Measurements from ENCODE around the gene SYTL3. TPM values are rescaled to one million over a fixed set of nuclear protein-coding genes. Genes with fewer than 3 reads are reported as not detected.

The SYTL3 gene
- total and polyA plus RNA-seq, 10 of the 15 experiments (the other 5 are each of a cell fraction or from before 2014, with no cell fraction given) = 3.3 to 12.1 (median 6.9) TPM

- TF ChIP-seq ZBTB4 (CRISPR knock-in tag; IDR thresholded peaks at IDR 0.05) = no peak
- no peak for TF ChIP-seq ZZZ3 (IDR thresholded peaks at IDR 0.05; ENCODE audit: control insufficient read depth, insufficient read length, low read depth)
- no peak for TF ChIP-seq BMI1 (IDR thresholded peaks at IDR 0.05; ENCODE audit: borderline replicate concordance)
- no peak for TF ChIP-seq JUNB (IDR thresholded peaks at IDR 0.05)
Measured at GRCh38 chr6:158735009-158735408, 85.2 kb downstream of the SYTL3 start (continued).

- WGBS (ENCODE audit: insufficient coverage, insufficient replicate concordance, low lambda C conversion rate, missing lambda C conversion rate) = 62% methylated on average over 3 of the region's 3 CpGs
- Histone ChIP-seq H2AFZ (ENCODE audit: control insufficient read depth, low read depth, low read length) (no peak overlapping the region), H4K20me1 (ENCODE audit: control insufficient read depth, insufficient read depth) (no peaks in the 10 kb centered on the region), H3K4me2 (ENCODE audit: control insufficient read depth, insufficient read depth) (no peak overlapping the region), H3K36me3 (ENCODE audit: control insufficient read depth in 2 of 2, insufficient read depth in 2 of 2, low read length in 1 of 2) (peaks cover 0 to 1% of the 10 kb centered on the region in 2 experiments; a peak in 1 of 4 replicates), H3K9me3 (replicated peaks; ENCODE audit: control insufficient read depth, insufficient read depth, low read length) (peaks cover 4% of the 10 kb centered on the region; the same call in 2 of the 3 replicates), H3K4me1 (ENCODE audit: control insufficient read depth, insufficient read depth, low read length) (no peaks in the 10 kb centered on the region), H3K27ac (ENCODE audit: control insufficient read depth, insufficient read depth) (no peak overlapping the region), H3K4me3 (no peak overlapping the region), H3K9ac (ENCODE audit: control insufficient read depth, insufficient read depth, low read length) (no peak overlapping the region), H3K27me3 (replicated peaks in 1 of 2; ENCODE audit: control insufficient read depth in 2 of 2, insufficient read depth in 2 of 2, low read length in 1 of 2) (no peaks in the 10 kb centered on the region), H3K79me2 (ENCODE audit: control insufficient read depth, insufficient read depth, low read length) (no peaks in the 10 kb centered on the region)
- BruUV-seq (replicated peaks) = no TSS peak
- FAIRE-seq (no peak), ATAC-seq (no peak), DNase-seq (ENCODE audit: low read depth, low spot score) (no peak)
- ChIA-PET POLR2A (no interaction called here), CTCF (interaction anchor here (0.6 to 1.7 kb wide), 5 partner anchors 18 to 236 kb away, joined by 3 to 7 read pairs (median 3); no protein-coding TSS in a partner anchor), SMC1A (ENCODE audit: uncharacterized antibody, unreplicated experiment) (interaction anchor here (0.6 to 1.4 kb wide), 4 partner anchors 22 to 909 kb away, joined by 3 read pairs; no protein-coding TSS in a partner anchor), RAD21 (ENCODE audit: unreplicated experiment) (no interaction called here)
- in situ Hi-C loops (cut with MboI) (no loop called here), intact Hi-C loops (cut with micrococcal nuclease; ENCODE audit: unreplicated experiment) (no loop called here)
- TF ChIP-seq MEF2A (IDR thresholded peaks at IDR 0.05; ENCODE audit: insufficient read depth, low read depth, low read length) (no peak), BCLAF1 (IDR thresholded peaks at IDR 0.05) (no peak), TARDBP (IDR thresholded peaks at IDR 0.05; ENCODE audit: borderline replicate concordance) (no peak), POLR2A (IDR thresholded peaks at IDR 0.05; ENCODE audit: low read depth, low read length) (no peak), ZNF274 (IDR thresholded peaks at IDR 0.05; ENCODE audit: insufficient read depth, insufficient read length) (no peak), SMC3 (IDR thresholded peaks at IDR 0.05; ENCODE audit: borderline replicate concordance, low read length) (no peak), TBL1XR1 (IDR thresholded peaks at IDR 0.05; ENCODE audit: low read depth, low read length) (no peak), SRF (IDR thresholded peaks at IDR 0.05; ENCODE audit: low read depth in 2 of 2, low read length in 2 of 2) (no peak), STAT3 (IDR thresholded peaks at IDR 0.05; ENCODE audit: low read depth, low read length) (no peak), JUNB (IDR thresholded peaks at IDR 0.05) (no peak), NFXL1 (IDR thresholded peaks at IDR 0.05; ENCODE audit: borderline replicate concordance) (no peak), CREB1 (IDR thresholded peaks at IDR 0.05; ENCODE audit: low read depth) (no peak), ZNF207 (IDR thresholded peaks at IDR 0.05; ENCODE audit: borderline replicate concordance) (no peak), MYB (IDR thresholded peaks at IDR 0.05; ENCODE audit: borderline replicate concordance, low read depth, low read length) (no peak), TAF1 (IDR thresholded peaks at IDR 0.05; ENCODE audit: borderline replicate concordance, low read depth, low read length) (no peak)
Measured at GRCh38 chr6:158737082-158737709, 87.3 kb downstream of the SYTL3 start.

Data from GM12878 (cell line).